Smooth muscle cell of the umbilical artery (primary cell): ENCODE data around the gene MRPS2. TPM values are rescaled to one million over a fixed set of nuclear protein-coding genes. Genes with fewer than 3 reads are reported as not detected.

Experiments
- total RNA-seq: library from RNA; depleted of rRNA; stranded (reverse); fragments of >200 nt; gene quantifications from 2 replicates; pipeline ENCODE4 v1.2.3, GENCODE V29; 2014

The MRPS2 gene
- total RNA-seq, result 5.3 and 11.6 TPM in 2 replicates

GRCh38 chr9:135500525-135501260 is at the start of gene MRPS2:
Gene MRPS2, plus strand, starts transcription at chr9:135500682. Its CDS starts 29 bp downstream, at chr9:135500711.

DNA sequence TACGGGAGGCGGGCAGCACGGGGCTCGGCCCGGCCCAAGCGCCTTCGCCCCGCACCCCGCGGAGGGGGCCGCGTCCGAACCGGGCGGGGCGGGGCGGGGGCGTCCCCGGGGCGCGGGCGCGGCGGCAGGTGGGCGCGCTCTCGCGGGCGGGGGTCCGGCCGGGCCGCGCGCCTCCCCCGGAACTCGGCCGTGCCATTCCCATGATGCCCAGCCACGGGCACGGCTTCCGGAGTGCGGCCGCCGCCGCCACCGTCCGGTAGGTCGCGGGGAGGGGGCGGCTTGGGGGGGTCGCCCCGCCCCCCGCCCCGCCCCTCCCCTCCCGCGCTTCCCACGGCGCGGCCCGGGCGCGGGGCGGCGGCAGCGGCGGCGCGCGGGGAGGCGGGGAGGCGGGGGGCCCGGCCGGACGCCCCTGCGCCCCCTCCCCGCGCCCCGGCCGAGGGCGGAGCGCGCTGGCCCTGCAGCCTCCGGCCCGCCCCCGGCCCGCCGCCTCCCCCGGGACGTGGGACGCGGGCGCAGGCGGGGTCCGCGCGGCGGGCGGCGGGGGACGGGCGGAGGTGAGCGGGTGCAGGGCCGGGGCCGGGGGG is 20.9 kb upstream of the MRPS2 start, which contains the start of gene PPP1R26:
PPP1R26 (plus strand) TSS at position 314 of the 584 bp plus-strand sequence. CDS start 4,729 bp downstream, outside the sequence.

GRCh38 chr9:135520916-135521607 is 20.6 kb downstream of the MRPS2 start, which contains the start of gene LCN1:
Gene LCN1, plus strand, starts transcription at chr9:135521440. Its CDS starts 58 bp downstream, at chr9:135521498.

GRCh38 chr9:135545646-135546176 is 45.2 kb downstream of the MRPS2 start, which contains the start of gene OBP2A:
Gene OBP2A, plus strand, starts transcription at chr9:135546126. Its CDS starts 55 bp downstream, at chr9:135546181.

Other genes with a start within 250 kb of the MRPS2 start
- gene PPP1R26, start 20.9 kb upstream of the MRPS2 start, total RNA-seq, result 10.4 and 21.3 TPM in 2 replicates
- 0.59 TPM in 1 of 2 replicates, not detected in the other for gene LCN1, start 20.8 kb downstream of the MRPS2 start, total RNA-seq
- gene OBP2A, start 45.4 kb downstream of the MRPS2 start, total RNA-seq, result not detected in 2 replicates
- gene PAEP, start 61.1 kb downstream of the MRPS2 start, total RNA-seq, result not detected in 2 replicates
- gene GLT6D1, start 138.9 kb downstream of the MRPS2 start, total RNA-seq, result not detected in 2 replicates
- not detected in 2 replicates for gene LCN9, start 162.6 kb downstream of the MRPS2 start, total RNA-seq
- not detected in 2 replicates for gene SOHLH1, start 198.8 kb downstream of the MRPS2 start, total RNA-seq
- not detected in 2 replicates for gene KCNT1, start 201.5 kb downstream of the MRPS2 start, total RNA-seq